ENCODE results near the gene ELL2.
A peak's percentile ranks its signal among the peaks of the same experiment; 100 is the strongest.

Gene ELL2

DNA sequence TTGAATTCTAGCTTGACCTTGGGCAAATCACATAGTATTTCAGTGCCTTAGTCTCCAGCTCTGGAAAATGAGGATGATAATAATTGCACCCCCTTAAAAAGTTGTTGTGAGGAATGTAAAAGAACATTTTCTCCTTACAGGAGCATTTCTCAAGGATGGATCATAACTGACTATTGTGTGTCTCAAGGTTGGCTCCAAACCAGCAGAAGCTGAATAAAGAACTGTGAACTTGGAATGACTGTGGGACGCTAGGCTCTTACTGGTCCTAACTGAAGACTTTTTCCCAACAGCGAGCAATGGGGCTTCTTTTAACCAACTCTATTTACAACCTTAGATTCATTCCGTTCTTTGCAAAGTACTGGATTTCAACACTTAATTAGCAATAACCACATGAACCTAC is 113.0 kb downstream of the ELL2 start:
- Mint-ChIP-seq H3K4me3 (no peak overlapping the region), H3K4me1 (peaks cover 6% of the 10 kb centered on the region), H3K27me3 (peaks cover 10% of the 10 kb centered on the region), H3K27ac (no peak overlapping the region), H3K36me3 (no peaks in the 10 kb centered on the region), H3K9me3 (no peaks in the 10 kb centered on the region)
- no peak for DNase-seq
- CTCF ChIA-PET, result interaction anchor here (0.9 to 17.4 kb wide), 11 partner anchors 13 to 496 kb away, joined by 3 to 377 read pairs (median 5); partner anchors contain the start of gene RFESD

DNA sequence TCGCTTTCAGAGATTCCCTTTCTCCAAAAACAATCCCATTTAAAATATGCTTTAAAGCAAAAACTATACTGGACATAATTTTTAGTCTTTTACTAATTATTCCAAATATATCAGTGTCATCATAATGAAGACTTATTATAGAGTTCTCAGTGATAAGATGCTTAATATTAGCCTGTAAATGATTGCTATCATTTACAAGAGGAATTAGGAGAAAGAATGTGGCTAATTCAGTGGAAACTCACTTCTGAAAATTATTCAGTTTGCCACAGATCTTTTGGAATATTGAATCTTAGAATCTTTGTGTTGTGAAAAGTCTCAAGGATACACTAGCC is 114.4 kb downstream of the ELL2 start:
- no peak for DNase-seq
- H3K36me3 Mint-ChIP-seq, result no peaks in the 10 kb centered on the region
- CTCF ChIA-PET, result interaction anchor here (0.8 to 17.4 kb wide), 11 partner anchors 15 to 489 kb away, joined by 3 to 377 read pairs (median 5); partner anchors contain the start of gene RFESD

DNA sequence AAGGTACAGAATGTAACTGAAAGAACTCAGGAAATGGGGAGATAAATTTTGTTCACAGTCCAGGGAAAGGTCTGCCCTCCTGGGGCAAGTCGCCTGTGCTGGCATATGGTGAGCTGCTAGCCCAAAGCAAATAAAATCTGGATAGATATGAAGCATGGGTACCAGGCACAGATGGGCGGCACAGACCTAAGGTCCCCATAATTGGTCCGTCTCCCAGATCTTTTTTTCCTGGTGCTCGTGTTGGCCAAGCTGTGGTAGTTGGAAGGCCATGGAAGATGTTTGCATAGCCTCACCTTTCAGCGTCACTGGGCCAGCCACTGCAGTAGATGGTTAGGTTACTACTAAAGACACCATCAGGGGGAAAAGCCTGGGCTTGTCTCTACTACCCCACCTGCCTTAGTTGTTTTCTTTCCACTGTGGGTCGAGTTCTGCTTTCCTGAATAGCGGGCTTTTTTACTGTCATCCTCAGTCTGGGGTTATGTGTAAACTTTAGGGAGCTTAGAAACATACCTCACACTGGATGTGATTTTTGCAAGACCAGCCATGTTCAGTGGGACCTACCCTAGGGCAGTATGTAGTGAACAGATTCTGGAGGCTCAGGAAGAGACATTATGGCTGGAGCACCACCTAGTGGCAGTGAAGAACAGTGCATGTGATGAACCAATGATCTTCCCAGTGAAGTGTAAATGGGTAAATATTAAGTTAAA is 114.9 kb downstream of the ELL2 start:
- H3K27ac Mint-ChIP-seq, result no peak overlapping the region
- H3K36me3 Mint-ChIP-seq, result no peaks in the 10 kb centered on the region
- DNase-seq, result peak; percentile 76
- peaks cover 21% of the 10 kb centered on the region for H3K4me1 Mint-ChIP-seq
- CTCF ChIA-PET, result interaction anchor here (0.6 to 17.4 kb wide), 19 partner anchors 9 to 490 kb away, joined by 3 to 377 read pairs (median 3); partner anchors contain the start of genes GLRX and RFESD
- H3K4me3 Mint-ChIP-seq, result no peak overlapping the region
- H3K27me3 Mint-ChIP-seq, result peaks cover 15% of the 10 kb centered on the region
- H3K9me3 Mint-ChIP-seq, result no peaks in the 10 kb centered on the region

More for the DNA sequence above, 114.4 kb downstream of the ELL2 start:
- peaks cover 20% of the 10 kb centered on the region for H3K4me1 Mint-ChIP-seq
- no peaks in the 10 kb centered on the region for H3K9me3 Mint-ChIP-seq
- peaks cover 15% of the 10 kb centered on the region for H3K27me3 Mint-ChIP-seq
- H3K27ac Mint-ChIP-seq, result no peak overlapping the region
- no peak overlapping the region for H3K4me3 Mint-ChIP-seq

DNA sequence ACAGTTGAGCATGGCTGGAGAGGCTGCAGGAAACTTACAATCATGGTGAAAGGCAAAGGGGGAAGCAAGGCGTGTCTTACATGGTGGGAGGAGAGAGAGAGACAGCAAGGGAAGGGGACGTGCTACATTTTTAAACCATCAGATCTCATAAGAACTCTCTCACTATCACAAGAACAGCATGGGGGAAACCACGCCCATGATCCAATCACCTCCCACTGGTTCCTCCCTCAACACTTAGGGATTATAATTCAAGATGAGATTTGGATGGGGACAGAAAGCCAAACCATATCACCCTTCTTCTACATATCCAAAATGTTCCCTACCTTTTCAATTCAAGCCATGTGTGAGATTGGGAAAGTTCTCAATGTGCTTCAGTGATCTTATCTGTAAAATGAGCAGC is 116.3 kb downstream of the ELL2 start:
- no peaks in the 10 kb centered on the region for H3K36me3 Mint-ChIP-seq
- CTCF ChIA-PET, result interaction anchor here (1.4 to 17.4 kb wide), 7 partner anchors 23 to 202 kb away, joined by 3 to 377 read pairs (median 5); partner anchors contain the start of genes GLRX and RFESD
- no peak for DNase-seq
- no peak overlapping the region for H3K27ac Mint-ChIP-seq
- no peak overlapping the region for H3K4me3 Mint-ChIP-seq
- H3K27me3 Mint-ChIP-seq, result peaks cover 15% of the 10 kb centered on the region
- no peaks in the 10 kb centered on the region for H3K9me3 Mint-ChIP-seq
- peaks cover 21% of the 10 kb centered on the region for H3K4me1 Mint-ChIP-seq

DNA sequence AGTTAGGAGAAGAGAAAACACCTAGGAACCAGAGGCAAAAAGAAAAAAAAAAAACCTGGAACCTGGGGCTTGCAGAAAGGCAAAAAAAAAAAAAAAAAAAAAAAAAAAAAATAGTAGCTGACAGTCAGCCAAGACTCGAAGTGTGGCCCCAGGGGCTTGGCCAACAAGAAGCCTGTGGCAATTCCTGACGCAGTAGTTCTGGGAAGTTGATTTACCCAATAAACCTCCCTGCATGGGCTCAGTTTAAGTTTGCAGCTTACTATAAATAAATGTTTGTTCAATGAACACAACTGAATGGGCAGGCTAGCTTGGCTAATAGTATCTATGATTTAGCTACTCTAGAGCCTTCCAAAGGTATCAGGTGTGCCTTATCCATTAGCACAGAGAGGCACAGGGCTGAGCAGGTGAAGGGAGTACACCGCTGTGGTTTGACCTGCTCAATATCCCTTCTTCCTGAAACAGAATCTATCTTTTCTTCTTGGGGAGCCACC is 117.9 kb downstream of the ELL2 start:
- no peaks in the 10 kb centered on the region for H3K9me3 Mint-ChIP-seq
- no peak overlapping the region for H3K27ac Mint-ChIP-seq
- H3K4me1 Mint-ChIP-seq, result peaks cover 24% of the 10 kb centered on the region
- H3K36me3 Mint-ChIP-seq, result no peaks in the 10 kb centered on the region
- DNase-seq, result no peak
- no peak overlapping the region for H3K4me3 Mint-ChIP-seq
- CTCF ChIA-PET, result interaction anchor here (0.7 to 17.4 kb wide), 9 partner anchors 9 to 197 kb away, joined by 3 to 377 read pairs (median 3); partner anchors contain the start of genes GLRX and RFESD
- H3K27me3 Mint-ChIP-seq, result peaks cover 15% of the 10 kb centered on the region

DNA sequence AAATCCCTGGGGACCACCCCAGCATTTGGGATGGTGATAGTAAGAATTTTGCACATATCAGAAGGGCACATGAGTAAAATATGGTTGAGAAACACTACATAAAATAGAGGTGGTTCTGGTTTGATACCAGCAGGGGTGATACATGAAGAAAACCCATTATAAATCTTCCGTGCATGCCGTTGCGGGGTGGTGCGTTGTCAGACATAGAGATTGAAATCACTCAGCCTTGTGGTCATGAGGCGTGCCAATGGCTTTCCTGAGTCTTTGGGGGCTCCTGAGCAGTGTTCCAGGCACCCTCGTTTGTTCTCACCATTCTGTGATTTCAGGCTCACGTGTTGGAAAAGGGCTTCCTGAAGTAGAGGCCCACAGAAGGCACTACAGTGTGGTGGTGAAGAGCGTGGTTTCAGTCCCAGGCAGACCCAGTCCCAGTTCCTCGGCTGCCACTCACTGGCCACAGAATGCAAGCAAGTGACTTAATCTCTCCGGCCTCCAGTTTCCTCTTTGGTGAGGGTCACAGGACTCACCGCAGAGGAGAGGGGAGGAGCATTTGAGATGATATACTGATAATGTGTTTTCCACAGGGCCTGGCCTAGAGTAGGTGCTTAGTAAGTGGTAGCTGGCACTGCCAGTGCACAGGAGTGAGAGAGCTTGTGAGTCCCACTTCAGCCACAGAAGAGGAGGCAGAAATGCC is 118.7 kb downstream of the ELL2 start:
- Mint-ChIP-seq H3K36me3 (no peaks in the 10 kb centered on the region), H3K27ac (peak overlapping the region; percentile 5), H3K4me3 (no peak overlapping the region), H3K27me3 (peaks cover 15% of the 10 kb centered on the region), H3K4me1 (peaks cover 24% of the 10 kb centered on the region), H3K9me3 (no peaks in the 10 kb centered on the region)
- DNase-seq, result peak; percentile 73
- CTCF ChIA-PET, result interaction anchor here (0.7 to 17.4 kb wide), 5 partner anchors 8 to 196 kb away, joined by 3 to 377 read pairs (median 14); partner anchors contain the start of genes GLRX and RFESD

DNA sequence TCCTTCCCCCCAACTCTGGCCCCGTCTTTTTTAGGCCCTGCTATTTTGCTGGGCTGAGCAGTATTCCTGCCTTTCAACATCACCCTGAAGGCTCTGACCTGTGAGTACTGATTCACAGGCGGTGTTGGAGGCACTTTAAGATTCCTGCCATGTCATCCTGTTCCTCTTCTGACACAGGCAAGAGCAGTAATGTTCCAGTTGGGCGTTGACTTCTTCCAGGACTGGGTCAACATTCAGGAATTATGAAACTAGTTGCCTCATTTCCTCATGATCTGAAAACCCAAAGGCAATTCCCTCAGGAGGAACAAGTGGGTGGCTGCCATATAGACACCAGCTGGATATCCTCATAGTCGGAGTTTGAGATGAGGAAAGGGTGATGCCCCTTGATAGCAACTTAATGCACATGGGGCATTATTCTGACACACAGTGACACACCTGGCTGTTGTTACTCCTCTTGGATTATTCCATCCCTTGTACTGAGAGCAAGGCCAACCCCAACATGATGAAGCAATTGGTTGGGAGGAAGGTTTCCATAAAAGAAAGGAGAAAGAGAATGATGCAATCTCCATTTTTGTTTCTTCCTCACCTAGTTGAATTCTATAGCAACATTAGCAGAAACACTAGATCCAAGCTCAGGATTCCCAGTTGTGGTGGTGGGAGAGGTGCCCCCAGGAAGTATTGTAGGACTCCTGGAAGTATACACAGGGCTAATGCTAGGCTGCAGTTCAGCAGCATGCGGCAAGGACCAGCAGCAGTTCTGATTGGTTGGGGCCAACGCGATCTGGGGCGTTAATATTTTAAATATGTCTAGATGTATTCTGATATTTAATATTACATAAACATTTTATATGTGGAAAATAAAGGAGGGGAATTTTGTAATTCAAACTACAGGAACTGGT is 119.5 kb downstream of the ELL2 start:
- DNase-seq, result no peak
- H3K27me3 Mint-ChIP-seq, result peaks cover 15% of the 10 kb centered on the region
- peaks cover 27% of the 10 kb centered on the region for H3K4me1 Mint-ChIP-seq
- CTCF ChIA-PET, result interaction anchor here (17.4 kb wide), 1 partner anchor 58 kb away, joined by 377 read pairs; no protein-coding TSS in a partner anchor
- no peak overlapping the region for H3K4me3 Mint-ChIP-seq
- peak overlapping the region; percentile 0 for H3K27ac Mint-ChIP-seq
- H3K36me3 Mint-ChIP-seq, result no peaks in the 10 kb centered on the region
- H3K9me3 Mint-ChIP-seq, result no peaks in the 10 kb centered on the region

DNA sequence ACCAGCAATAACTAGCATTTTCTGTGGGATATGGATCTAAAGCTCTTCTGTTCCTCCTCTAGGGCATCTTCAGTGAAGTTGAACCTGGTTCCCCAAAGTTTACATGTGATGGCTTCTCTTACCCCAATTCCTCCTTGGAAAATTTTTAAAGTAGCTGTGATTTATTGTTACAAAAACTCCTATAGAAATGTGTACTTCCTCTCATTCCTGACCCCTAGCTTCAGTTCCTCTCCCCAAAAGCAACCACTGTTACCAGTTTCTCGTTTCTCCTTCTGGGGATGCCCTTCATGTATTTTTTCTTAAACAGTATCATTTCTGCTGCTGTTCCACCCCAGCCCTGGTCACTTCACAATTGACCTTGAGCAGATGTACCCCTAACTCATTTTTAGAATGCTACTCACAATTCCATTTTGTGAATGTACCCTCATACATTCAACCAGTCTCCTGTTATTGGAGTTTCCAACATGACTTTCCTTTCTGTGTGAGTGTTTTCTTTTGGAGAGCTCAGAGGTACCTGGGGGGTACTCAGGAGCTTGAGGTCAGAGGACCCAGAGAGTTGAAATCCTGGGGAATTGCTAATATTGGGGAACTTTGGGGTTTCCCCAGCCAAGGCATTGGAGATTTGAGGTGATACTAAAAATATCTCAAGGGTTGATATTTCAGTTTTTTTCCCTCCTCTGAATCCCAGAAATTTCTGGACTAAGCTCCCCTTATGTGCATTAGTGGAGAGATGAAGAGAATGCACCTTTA is 120.5 kb downstream of the ELL2 start:
- DNase-seq, result no peak
- Mint-ChIP-seq H3K36me3 (no peaks in the 10 kb centered on the region), H3K27ac (no peak overlapping the region), H3K4me3 (no peak overlapping the region), H3K27me3 (peaks cover 15% of the 10 kb centered on the region), H3K9me3 (no peaks in the 10 kb centered on the region), H3K4me1 (peaks cover 36% of the 10 kb centered on the region)
- CTCF ChIA-PET, result interaction anchor here (0.9 to 17.4 kb wide), 2 partner anchors 14 to 57 kb away, joined by 3 to 377 read pairs; no protein-coding TSS in a partner anchor

DNA sequence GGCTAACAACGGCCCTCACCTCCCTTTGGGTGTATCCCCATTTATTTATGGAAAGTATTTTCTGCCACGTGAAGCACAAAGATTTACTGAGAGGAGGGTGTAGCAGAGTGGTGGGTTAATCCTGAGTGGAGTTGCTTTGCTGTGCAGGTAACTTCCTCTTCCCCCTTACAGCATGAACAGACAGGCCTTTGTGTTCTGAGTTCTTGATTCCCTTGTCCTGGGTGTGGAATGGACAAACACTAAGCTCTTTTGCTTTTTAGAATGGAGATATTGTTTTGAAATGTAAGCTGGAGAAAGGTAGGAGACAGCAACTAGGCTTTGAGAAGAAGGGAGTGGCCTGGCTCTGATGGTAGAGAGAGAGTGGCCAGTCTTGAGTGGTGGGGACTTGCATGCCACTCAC is 122.0 kb downstream of the ELL2 start:
- no peaks in the 10 kb centered on the region for H3K36me3 Mint-ChIP-seq
- no peaks in the 10 kb centered on the region for H3K9me3 Mint-ChIP-seq
- H3K4me1 Mint-ChIP-seq, result peaks cover 44% of the 10 kb centered on the region
- H3K27ac Mint-ChIP-seq, result no peak overlapping the region
- H3K27me3 Mint-ChIP-seq, result peaks cover 10% of the 10 kb centered on the region
- DNase-seq, result no peak
- CTCF ChIA-PET, result interaction anchor here (17.4 kb wide), 1 partner anchor 55 kb away, joined by 377 read pairs; no protein-coding TSS in a partner anchor
- H3K4me3 Mint-ChIP-seq, result no peak overlapping the region

DNA sequence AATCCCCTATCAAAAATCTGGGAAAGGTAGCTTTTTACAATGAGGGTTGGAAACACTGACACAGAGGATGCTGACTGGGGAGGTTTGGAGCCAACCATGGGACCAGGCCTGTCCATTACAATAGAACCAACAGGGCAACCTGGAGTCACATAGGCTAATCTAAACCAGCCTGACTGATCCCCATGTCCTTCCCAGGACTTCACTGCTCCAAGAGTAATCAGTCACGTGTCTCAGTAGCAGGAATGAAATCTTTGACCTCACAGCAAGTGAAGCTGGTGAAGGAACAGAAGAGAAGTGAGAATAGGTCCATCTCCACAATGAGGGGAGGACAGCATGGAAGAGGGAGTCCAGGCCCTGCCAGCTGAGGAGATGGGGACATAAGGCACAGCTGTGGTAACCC is 123.1 kb downstream of the ELL2 start:
- DNase-seq, result no peak
- no peak overlapping the region for H3K4me3 Mint-ChIP-seq
- peak overlapping the region; percentile 53 for H3K27ac Mint-ChIP-seq
- peaks cover 55% of the 10 kb centered on the region for H3K4me1 Mint-ChIP-seq
- no peaks in the 10 kb centered on the region for H3K9me3 Mint-ChIP-seq
- peaks cover 4% of the 10 kb centered on the region for H3K27me3 Mint-ChIP-seq
- CTCF ChIA-PET, result interaction anchor here (2.0 to 17.4 kb wide), 2 partner anchors 16 to 54 kb away, joined by 4 to 377 read pairs; partner anchors contain the start of gene GLRX
- H3K36me3 Mint-ChIP-seq, result no peaks in the 10 kb centered on the region

DNA sequence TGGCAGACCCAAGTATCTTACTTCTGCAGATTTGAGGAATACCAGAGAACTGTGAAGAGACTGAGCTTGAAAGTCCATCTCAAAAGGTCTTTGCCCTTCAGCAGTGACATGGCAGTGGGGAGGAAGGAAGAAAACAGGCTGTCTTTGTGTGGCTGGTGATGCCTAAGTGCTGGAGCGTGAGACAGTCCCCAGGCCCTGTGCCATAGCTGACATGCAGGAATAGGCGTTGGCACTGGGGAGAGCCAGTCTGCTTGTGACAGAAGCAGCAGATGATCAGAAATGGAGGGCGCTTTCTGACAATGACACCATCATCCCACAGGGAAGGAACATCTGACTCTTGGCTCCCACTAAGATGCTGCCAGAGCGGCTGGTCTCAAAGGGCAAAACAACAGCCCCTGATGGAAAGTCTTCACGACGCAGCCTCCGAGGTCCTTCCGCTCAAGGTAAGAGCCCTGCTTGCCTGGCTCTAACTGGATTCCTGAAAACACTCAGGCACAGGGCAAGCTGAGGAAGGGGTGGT is 123.6 kb downstream of the ELL2 start:
- CTCF ChIA-PET, result interaction anchor here (2.0 to 17.4 kb wide), 2 partner anchors 16 to 54 kb away, joined by 4 to 377 read pairs; partner anchors contain the start of gene GLRX
- Mint-ChIP-seq H3K9me3 (no peaks in the 10 kb centered on the region), H3K4me1 (peaks cover 54% of the 10 kb centered on the region), H3K27me3 (no peaks in the 10 kb centered on the region), H3K27ac (no peak overlapping the region), H3K36me3 (no peaks in the 10 kb centered on the region), H3K4me3 (no peak overlapping the region)
- DNase-seq, result no peak

DNA sequence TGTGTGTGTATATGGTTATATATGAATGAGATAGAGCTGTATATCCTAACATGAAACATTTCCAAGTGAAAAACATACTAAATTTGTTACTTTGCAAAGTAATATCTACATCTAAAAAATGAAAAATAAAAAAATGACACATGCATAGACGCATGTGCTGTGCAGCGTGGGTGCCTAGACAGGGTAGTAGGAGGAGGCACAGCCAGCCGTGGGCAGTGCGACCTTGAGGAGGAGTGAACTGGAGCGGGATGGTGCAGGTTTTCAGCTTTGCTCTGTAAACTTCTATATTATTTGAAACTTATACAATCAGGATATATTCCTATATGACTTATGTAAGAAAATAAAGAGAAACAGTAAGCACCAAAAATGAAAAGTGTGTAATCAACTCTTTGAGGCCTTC is 124.2 kb downstream of the ELL2 start:
- peaks cover 54% of the 10 kb centered on the region for H3K4me1 Mint-ChIP-seq
- H3K36me3 Mint-ChIP-seq, result no peaks in the 10 kb centered on the region
- no peak overlapping the region for H3K4me3 Mint-ChIP-seq
- no peaks in the 10 kb centered on the region for H3K9me3 Mint-ChIP-seq
- no peak overlapping the region for H3K27ac Mint-ChIP-seq
- no peak for DNase-seq
- CTCF ChIA-PET, result interaction anchor here (0.9 to 17.4 kb wide), 4 partner anchors 13 to 53 kb away, joined by 4 to 377 read pairs (median 4); partner anchors contain the start of gene GLRX
- no peaks in the 10 kb centered on the region for H3K27me3 Mint-ChIP-seq
